Smooth muscle cell (in vitro differentiated cells): ENCODE data around the gene KRTAP4-16. TPM values are rescaled to one million over a fixed set of nuclear protein-coding genes. Genes with fewer than 3 reads are reported as not detected.
"Not testable (repeated sequence)": the region's sequence is repeated elsewhere in the genome, so short reads cannot be mapped to it uniquely, and the experiment has no call there.

Experiments
- DNase-seq: peaks from one replicate; lab custom pipeline; 2025; ENCODE audit not compliant: unreplicated experiment; lab: John Stamatoyannopoulos, UW
- H2AFZ ChIP-seq: fragments of 200-600 bp; sonication (generic); 2 replicates; pipeline ENCODE4 v1.6.0; 2016; ENCODE audit warnings: antibody characterized with exemption, low read depth, mild to moderate bottlenecking
- H3F3A ChIP-seq: fragments of 200-600 bp; sonication (generic); 2 replicates; pipeline ENCODE4 v1.6.0; 2017; ENCODE audit warnings: antibody characterized with exemption, low read depth
- H3K27ac ChIP-seq: fragments of 200-600 bp; sonication (generic); 2 replicates; pipeline ENCODE4 v1.5.1; 2016; ENCODE audit warnings: low read depth, mild to moderate bottlenecking
- H3K27me3 ChIP-seq: fragments of 200-600 bp; sonication (generic); 2 replicates; pipeline ENCODE4 v1.6.1; 2016; ENCODE audit warnings: low read depth, mild to moderate bottlenecking
- H3K36me3 ChIP-seq: fragments of 200-600 bp; sonication (generic); 2 replicates; pipeline ENCODE4 v1.5.1; 2016; ENCODE audit warnings: low read depth
- H3K4me1 ChIP-seq: fragments of 200-600 bp; sonication (generic); 2 replicates; pipeline ENCODE4 v1.5.1; 2016; ENCODE audit warnings: low read depth
- H3K4me2 ChIP-seq: fragments of 200-600 bp; sonication (generic); 2 replicates; pipeline ENCODE4 v1.6.0; 2016; ENCODE audit warnings: mild to moderate bottlenecking
- H3K4me3 ChIP-seq: fragments of 200-600 bp; sonication (generic); 2 replicates; pipeline ENCODE4 v1.5.1; 2016; ENCODE audit warnings: mild to moderate bottlenecking
- H3K79me2 ChIP-seq: fragments of 200-600 bp; sonication (generic); 2 replicates; pipeline ENCODE4 v1.6.0; 2016; ENCODE audit warnings: low read depth, mild to moderate bottlenecking
- H3K9ac ChIP-seq: fragments of 200-600 bp; sonication (generic); 2 replicates; pipeline ENCODE4 v1.6.0; 2016; ENCODE audit warnings: low read depth
- H3K9me3 ChIP-seq: fragments of 200-600 bp; sonication (generic); replicated peaks from 2 replicates; pipeline ENCODE4 v1.5.1; 2016; ENCODE audit warnings: low read depth
- H4K20me1 ChIP-seq: fragments of 200-600 bp; sonication (generic); 2 replicates; pipeline ENCODE4 v1.6.0; 2016; ENCODE audit warnings: low read depth
- CTCF ChIP-seq: fragments of 200-600 bp; sonication (generic); IDR thresholded peaks from 2 replicates; pipeline ENCODE4 v1.5.1; 2017; ENCODE audit warnings: borderline replicate concordance, mild to moderate bottlenecking, antibody characterized with exemption; ENCODE audit not compliant: insufficient read depth, poor library complexity, severe bottlenecking
- WGBS: methylation state at CpG from one replicate; pipeline ENCODE4 v1.1.7; 2016; ENCODE audit warnings: low lambda C conversion rate; 5-methylcytosine and 5-hydroxymethylcytosine counted together
- polyA plus RNA-seq: library from polyadenylated mRNA; unstranded; fragments of >200 nt; fragmentation: Nextera tagmentation; extraction: Ambion mirVana; gene quantifications from 2 replicates; pipeline ENCODE4 v1.2.1, GENCODE V29; 2016
- total RNA-seq: library from RNA; depleted of rRNA; stranded (reverse); fragments of >200 nt; gene quantifications from 2 replicates; pipeline ENCODE4 v1.2.3, GENCODE V29; 2014

KRTAP4-16 gene
- total and polyA plus RNA-seq, 2 experiments from 2014 or later = not detected

GRCh38 chr17:41103896-41104295 is 1.9 kb upstream of the KRTAP4-16 start:
- H3K4me2 ChIP-seq = peak overlapping the region; percentile 24

GRCh38 chr17:41099682-41100480 is 2.1 kb downstream of the KRTAP4-16 start:
- H3K36me3 ChIP-seq, H4K20me1 ChIP-seq, H3K27me3 ChIP-seq, H3K9ac ChIP-seq, H3K79me2 ChIP-seq, H3K4me1 ChIP-seq, DNase-seq, H3K9me3 ChIP-seq, H3F3A ChIP-seq, H3K4me3 ChIP-seq, H2AFZ ChIP-seq: not testable (repeated sequence)
- peak overlapping the region; percentile 62 for H3K27ac ChIP-seq
- WGBS = 79% methylated on average over 7 of the region's 7 CpGs
- peak overlapping the region; percentile 61 for H3K4me2 ChIP-seq

More at GRCh38 chr17:41103896-41104295, 1.9 kb upstream of the KRTAP4-16 start:
- no peak for DNase-seq
- H3K9me3 ChIP-seq = no peaks in the 10 kb centered on the region
- no peaks in the 10 kb centered on the region for H3F3A ChIP-seq
- H3K36me3 ChIP-seq = no peaks in the 10 kb centered on the region
- peak overlapping the region; percentile 53 for H3K27ac ChIP-seq
- H3K79me2 ChIP-seq = no peaks in the 10 kb centered on the region
- 35% methylated on average over 1 of the region's 1 CpG for WGBS
- H4K20me1 ChIP-seq = no peaks in the 10 kb centered on the region
- H3K9ac ChIP-seq = no peak overlapping the region
- no peak overlapping the region for H3K4me3 ChIP-seq
- peaks cover 8% of the 10 kb centered on the region for H3K4me1 ChIP-seq
- no peak for TF ChIP-seq CTCF
- H3K27me3 ChIP-seq = no peaks in the 10 kb centered on the region
- no peak overlapping the region for H2AFZ ChIP-seq

GRCh38 chr17:41098481-41098880 is 3.5 kb downstream of the KRTAP4-16 start:
- H3K9me3 ChIP-seq = no peaks in the 10 kb centered on the region
- H3K27ac ChIP-seq = peak overlapping the region; percentile 39
- no peak overlapping the region for H2AFZ ChIP-seq
- H3K4me3 ChIP-seq = no peak overlapping the region
- H3K79me2 ChIP-seq = no peaks in the 10 kb centered on the region
- no peaks in the 10 kb centered on the region for H3K36me3 ChIP-seq
- H3K27me3 ChIP-seq = no peaks in the 10 kb centered on the region
- H3F3A ChIP-seq = no peaks in the 10 kb centered on the region
- no peak for DNase-seq
- H3K4me2 ChIP-seq = peak overlapping the region; percentile 61
- H3K4me1 ChIP-seq = peaks cover 4% of the 10 kb centered on the region
- no peak for TF ChIP-seq CTCF
- no peak overlapping the region for H3K9ac ChIP-seq
- no peaks in the 10 kb centered on the region for H4K20me1 ChIP-seq
- WGBS = 72% methylated on average over 6 of the region's 6 CpGs

- peak within 1 kb of the TSS; percentile 61 for H3K4me2 ChIP-seq
- H3F3A ChIP-seq = no peaks in the 10 kb centered on the region
- H3K4me1 ChIP-seq = peaks cover 4% of the 10 kb centered on the region
- H3K9me3 ChIP-seq = no peaks in the 10 kb centered on the region
- H3K79me2 ChIP-seq = no peaks in the 10 kb centered on the region
- peak within 1 kb of the TSS; percentile 62 for H3K27ac ChIP-seq
- H2AFZ ChIP-seq = no peak within 1 kb of the TSS
- no peak for DNase-seq
- H4K20me1 ChIP-seq = no peaks in the 10 kb centered on the region
- H3K27me3 ChIP-seq = no peaks in the 10 kb centered on the region
- no peak within 1 kb of the TSS for H3K9ac ChIP-seq
- H3K4me3 ChIP-seq = no peak within 1 kb of the TSS
- no peaks in the 10 kb centered on the region for H3K36me3 ChIP-seq
- 85% methylated on average over 4 of the region's 4 CpGs for WGBS
- no peak for TF ChIP-seq CTCF
Observed at GRCh38 chr17:41098042-41098441, 4.0 kb downstream of the KRTAP4-16 start, which contains the start of gene KRTAP4-8. TSS of gene KRTAP4-8 (minus strand) at chr17:41098142. CDS start at chr17:41098084, 58 bp downstream.
